Measurements from ENCODE around the gene WDPCP.

WDPCP gene

GRCh38 chr2:63604666-63605065 lies 16.4 kb upstream of the WDPCP start:
- no peak overlapping the region for H3K4me3 ChIP-seq (ENCODE audit: low read depth, low read length)
- no peak for DNase-seq (ENCODE audit: low read depth)
- no peak for TF ChIP-seq CTCF (conservative IDR thresholded peaks at IDR 0.05; ENCODE audit: low read depth, low read length)

GRCh38 chr2:63600881-63601460 lies 12.7 kb upstream of the WDPCP start:
- no peak for DNase-seq (ENCODE audit: low read depth)
- TF ChIP-seq CTCF (conservative IDR thresholded peaks at IDR 0.05; ENCODE audit: low read depth, low read length), result no peak
- H3K4me3 ChIP-seq (ENCODE audit: low read depth, low read length), result no peak overlapping the region

GRCh38 chr2:63598981-63599380 lies 10.7 kb upstream of the WDPCP start:
- DNase-seq (ENCODE audit: low read depth), result no peak
- no peak for TF ChIP-seq CTCF (conservative IDR thresholded peaks at IDR 0.05; ENCODE audit: low read depth, low read length)
- H3K4me3 ChIP-seq (ENCODE audit: low read depth, low read length), result no peak overlapping the region

GRCh38 chr2:63596401-63596883 lies 8.2 kb upstream of the WDPCP start:
- no peak overlapping the region for H3K4me3 ChIP-seq (ENCODE audit: low read depth, low read length)
- DNase-seq (ENCODE audit: low read depth), result no peak
- TF ChIP-seq CTCF (conservative IDR thresholded peaks at IDR 0.05; ENCODE audit: low read depth, low read length), result no peak

GRCh38 chr2:63594660-63595059 lies 6.4 kb upstream of the WDPCP start:
- TF ChIP-seq CTCF (conservative IDR thresholded peaks at IDR 0.05; ENCODE audit: low read depth, low read length), result no peak
- H3K4me3 ChIP-seq (ENCODE audit: low read depth, low read length), result no peak overlapping the region
- no peak for DNase-seq (ENCODE audit: low read depth)

GRCh38 chr2:63591566-63592175 lies 3.4 kb upstream of the WDPCP start:
- TF ChIP-seq CTCF (conservative IDR thresholded peaks at IDR 0.05; ENCODE audit: low read depth, low read length), result no peak
- no peak for DNase-seq (ENCODE audit: low read depth)

More at GRCh38 chr2:63591566-63592175, 3.4 kb upstream of the WDPCP start:
- H3K4me3 ChIP-seq (ENCODE audit: low read depth, low read length), result no peak overlapping the region

Data from choroid plexus epithelial cell (primary cell).